Mesothelial cell of epicardium (in vitro differentiated cells): ENCODE results near the gene TAOK2. TPM values are rescaled to one million over a fixed set of nuclear protein-coding genes. Genes with fewer than 3 reads are reported as not detected.

ENCODE experiments used
- DNase-seq, 2 experiments: peaks; one replicate each; pipeline ENCODE4 v3.0.0; 2021; ENCODE audit warnings: low spot score in 2 of 2; ENCODE audit not compliant: unreplicated experiment in 2 of 2
- H3K27ac Mint-ChIP-seq: 2 replicates; pipeline ENCODE4 v1.8.0; 2021; ENCODE audit warnings: mixed read lengths
- H3K27me3 Mint-ChIP-seq: 2 replicates; pipeline ENCODE4 v1.8.0; 2021; ENCODE audit warnings: low read depth, mixed read lengths
- H3K36me3 Mint-ChIP-seq: 2 replicates; pipeline ENCODE4 v1.8.0; 2021; ENCODE audit warnings: mixed read lengths
- H3K4me1 Mint-ChIP-seq: 2 replicates; pipeline ENCODE4 v1.8.0; 2021; ENCODE audit warnings: mixed read lengths
- H3K4me3 Mint-ChIP-seq: 2 replicates; pipeline ENCODE4 v1.8.0; 2021; ENCODE audit warnings: mild to moderate bottlenecking, moderate library complexity, mixed read lengths
- H3K9me3 Mint-ChIP-seq: 2 replicates; pipeline ENCODE4 v1.8.0; 2021; ENCODE audit warnings: mixed read lengths
- CTCF ChIP-seq: fragments of 200-600 bp; sonication (generic); IDR thresholded peaks from one replicate; pipeline ENCODE4 v1.5.0; 2021; ENCODE audit warnings: antibody characterized with exemption; ENCODE audit not compliant: unreplicated experiment
- total RNA-seq: library from RNA; stranded (reverse); gene quantifications from 3 replicates; pipeline ENCODE4 v1.2.1, GENCODE V29; 2021

TAOK2 gene
- total RNA-seq, 1 donor from 2014 or later, result 51.3 TPM

- H3K36me3 Mint-ChIP-seq, result peaks cover 49% of the 10 kb centered on the region
- no peak for TF ChIP-seq CTCF
- no peaks in the 10 kb centered on the region for H3K4me1 Mint-ChIP-seq
- DNase-seq, result no peak
- no peaks in the 10 kb centered on the region for H3K9me3 Mint-ChIP-seq
- H3K4me3 Mint-ChIP-seq, result no peak overlapping the region
- no peak overlapping the region for H3K27ac Mint-ChIP-seq
- no peaks in the 10 kb centered on the region for H3K27me3 Mint-ChIP-seq
These were observed 10.6 kb downstream of the TAOK2 start for GRCh38 chr16:29984137-29984763.

GRCh38 chr16:29984764-29985147, 11.1 kb downstream of the TAOK2 start:
- no peaks in the 10 kb centered on the region for H3K9me3 Mint-ChIP-seq
- no peak overlapping the region for H3K4me3 Mint-ChIP-seq
- peaks cover 45% of the 10 kb centered on the region for H3K36me3 Mint-ChIP-seq
- no peak overlapping the region for H3K27ac Mint-ChIP-seq
- DNase-seq, result no peak
- no peaks in the 10 kb centered on the region for H3K4me1 Mint-ChIP-seq
- TF ChIP-seq CTCF, result no peak
- H3K27me3 Mint-ChIP-seq, result no peaks in the 10 kb centered on the region

GRCh38 chr16:29985271-29985811, 11.7 kb downstream of the TAOK2 start:
- no peaks in the 10 kb centered on the region for H3K27me3 Mint-ChIP-seq
- H3K9me3 Mint-ChIP-seq, result no peaks in the 10 kb centered on the region
- peaks cover 43% of the 10 kb centered on the region for H3K36me3 Mint-ChIP-seq

GRCh38 chr16:29986231-29986630, 12.6 kb downstream of the TAOK2 start:
- Mint-ChIP-seq H3K27ac (no peak overlapping the region), H3K4me3 (no peak overlapping the region), H3K4me1 (no peaks in the 10 kb centered on the region), H3K27me3 (no peaks in the 10 kb centered on the region), H3K36me3 (peaks cover 44% of the 10 kb centered on the region), H3K9me3 (no peaks in the 10 kb centered on the region)
- TF ChIP-seq CTCF, result no peak
- DNase-seq, result no peak

More at GRCh38 chr16:29985271-29985811, 11.7 kb downstream of the TAOK2 start:
- DNase-seq, result no peak
- no peaks in the 10 kb centered on the region for H3K4me1 Mint-ChIP-seq
- no peak overlapping the region for H3K27ac Mint-ChIP-seq
- H3K4me3 Mint-ChIP-seq, result no peak overlapping the region
- TF ChIP-seq CTCF, result no peak

- Mint-ChIP-seq H3K27me3 (no peaks in the 10 kb centered on the region), H3K4me3 (no peak overlapping the region), H3K27ac (no peak overlapping the region), H3K4me1 (no peaks in the 10 kb centered on the region), H3K9me3 (no peaks in the 10 kb centered on the region), H3K36me3 (peaks cover 44% of the 10 kb centered on the region)
- DNase-seq, result no peak
- no peak for TF ChIP-seq CTCF
These were observed 13.3 kb downstream of the TAOK2 start for GRCh38 chr16:29986931-29987330.
